Fibroblast of the aortic adventitia (primary cell): Measurements from ENCODE around the gene TIMP2. TPM values are rescaled to one million over a fixed set of nuclear protein-coding genes. Genes with fewer than 3 reads are reported as not detected.

ENCODE experiments used
- DNase-seq: peaks from one replicate; pipeline ENCODE4 v3.0.0-alpha.2; 2010; ENCODE audit warnings: low read depth
- H3K4me3 ChIP-seq: 2 replicates; pipeline ENCODE4 v1.5.1; 2011; ENCODE audit warnings: low read depth, mild to moderate bottlenecking, control low read depth, low read length, moderate library complexity
- total RNA-seq: library from RNA; depleted of rRNA; stranded (reverse); fragments of >200 nt; gene quantifications from 2 replicates; pipeline ENCODE4 v1.2.3, GENCODE V29; 2012; ENCODE audit warnings: low replicate concordance
- TF ChIP-seq, protein P1 (sequence below): IDR thresholded peaks from 2 replicates; pipeline ENCODE4 v1.5.1; 2011; ENCODE audit warnings: mild to moderate bottlenecking, low read length, control low read depth, inconsistent platforms; ENCODE audit not compliant: insufficient read depth

Gene TIMP2
- total RNA-seq, 1 donor, result 180 TPM

- TF ChIP-seq, protein P1, sequence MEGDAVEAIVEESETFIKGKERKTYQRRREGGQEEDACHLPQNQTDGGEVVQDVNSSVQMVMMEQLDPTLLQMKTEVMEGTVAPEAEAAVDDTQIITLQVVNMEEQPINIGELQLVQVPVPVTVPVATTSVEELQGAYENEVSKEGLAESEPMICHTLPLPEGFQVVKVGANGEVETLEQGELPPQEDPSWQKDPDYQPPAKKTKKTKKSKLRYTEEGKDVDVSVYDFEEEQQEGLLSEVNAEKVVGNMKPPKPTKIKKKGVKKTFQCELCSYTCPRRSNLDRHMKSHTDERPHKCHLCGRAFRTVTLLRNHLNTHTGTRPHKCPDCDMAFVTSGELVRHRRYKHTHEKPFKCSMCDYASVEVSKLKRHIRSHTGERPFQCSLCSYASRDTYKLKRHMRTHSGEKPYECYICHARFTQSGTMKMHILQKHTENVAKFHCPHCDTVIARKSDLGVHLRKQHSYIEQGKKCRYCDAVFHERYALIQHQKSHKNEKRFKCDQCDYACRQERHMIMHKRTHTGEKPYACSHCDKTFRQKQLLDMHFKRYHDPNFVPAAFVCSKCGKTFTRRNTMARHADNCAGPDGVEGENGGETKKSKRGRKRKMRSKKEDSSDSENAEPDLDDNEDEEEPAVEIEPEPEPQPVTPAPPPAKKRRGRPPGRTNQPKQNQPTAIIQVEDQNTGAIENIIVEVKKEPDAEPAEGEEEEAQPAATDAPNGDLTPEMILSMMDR, result no peak
- peak overlapping the region; percentile 48 for H3K4me3 ChIP-seq
- DNase-seq, result peak; percentile 52
Observed at GRCh38 chr17:78921437-78921971, 3.7 kb downstream of the TIMP2 start.

- TF ChIP-seq, protein P1, result no peak
- H3K4me3 ChIP-seq, result no peak overlapping the region
- no peak for DNase-seq
Observed at GRCh38 chr17:78920528-78920927, 4.7 kb downstream of the TIMP2 start.

DNA sequence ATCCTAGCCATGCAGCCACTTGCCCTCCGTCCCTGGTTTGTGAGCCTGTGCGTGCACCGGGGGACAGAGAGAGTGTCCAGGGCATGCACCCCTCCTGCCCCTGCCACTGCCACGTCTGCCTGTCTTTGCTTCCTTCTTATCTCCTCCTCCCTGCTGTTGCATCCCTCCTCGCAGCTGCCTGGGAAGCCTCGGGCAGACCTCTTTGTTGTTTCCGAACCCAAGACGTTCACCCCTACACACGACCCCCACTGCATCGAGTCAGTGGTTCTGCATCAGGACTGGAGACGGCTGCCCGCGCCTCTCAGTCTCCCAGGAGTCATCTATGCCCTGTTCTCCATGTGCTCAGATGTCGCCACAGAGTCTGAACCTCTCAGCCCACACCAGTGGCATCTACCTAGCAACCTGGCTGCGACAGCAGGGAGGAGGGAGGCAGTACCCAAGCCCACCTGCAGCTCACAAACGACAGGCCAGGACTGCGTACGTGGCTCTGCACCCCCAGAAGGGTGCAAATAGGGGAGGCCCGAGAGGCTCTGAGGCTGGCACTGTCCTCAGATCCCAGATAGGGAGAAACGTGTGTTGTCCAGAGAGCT, 5.2 kb downstream of the TIMP2 start:
- TF ChIP-seq, protein P1, result no peak
- DNase-seq, result no peak
- no peak overlapping the region for H3K4me3 ChIP-seq

GRCh38 chr17:78918979-78919378, 6.2 kb downstream of the TIMP2 start:
- H3K4me3 ChIP-seq, result no peak overlapping the region
- TF ChIP-seq, protein P1, result no peak
- no peak for DNase-seq

DNA sequence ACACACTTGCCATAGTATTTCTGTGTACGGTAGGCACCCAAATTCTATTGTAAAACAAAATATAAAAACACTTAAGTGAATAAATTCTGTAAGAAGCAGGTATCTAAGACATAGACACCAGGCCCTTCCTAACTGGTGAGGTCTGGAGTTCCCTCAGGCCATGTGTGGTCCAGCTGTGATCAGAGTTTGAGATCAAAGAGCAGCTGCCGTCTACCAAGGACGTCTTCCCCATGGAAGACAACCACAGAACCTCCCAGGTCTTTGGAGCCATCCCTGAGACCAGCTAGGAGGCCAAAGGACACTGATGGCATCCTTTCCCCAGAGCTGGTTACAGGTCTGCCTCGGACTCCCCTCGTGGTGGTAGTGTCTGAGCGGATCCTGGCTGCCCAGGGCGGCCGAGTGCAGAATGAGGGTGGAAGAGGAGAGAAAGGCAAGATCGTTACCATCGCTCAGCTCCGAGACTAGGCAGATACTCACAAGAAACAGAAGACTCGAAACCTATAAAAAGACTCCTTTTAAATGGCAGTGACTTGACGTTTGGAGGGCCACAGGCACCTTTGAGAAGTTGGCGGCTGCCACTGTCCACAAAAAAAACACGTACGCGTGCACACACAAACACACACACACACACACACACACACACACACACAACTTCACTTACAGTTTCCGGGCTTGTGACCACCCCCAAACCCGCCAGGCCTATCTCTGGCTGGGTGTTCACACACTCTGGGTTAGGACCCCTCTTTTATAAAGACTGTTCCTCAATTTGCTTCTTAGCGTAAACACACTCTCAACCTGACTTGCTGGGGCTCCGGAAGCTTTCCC, 7.5 kb downstream of the TIMP2 start:
- no peak overlapping the region for H3K4me3 ChIP-seq
- no peak for DNase-seq
- TF ChIP-seq, protein P1, result no peak

DNA sequence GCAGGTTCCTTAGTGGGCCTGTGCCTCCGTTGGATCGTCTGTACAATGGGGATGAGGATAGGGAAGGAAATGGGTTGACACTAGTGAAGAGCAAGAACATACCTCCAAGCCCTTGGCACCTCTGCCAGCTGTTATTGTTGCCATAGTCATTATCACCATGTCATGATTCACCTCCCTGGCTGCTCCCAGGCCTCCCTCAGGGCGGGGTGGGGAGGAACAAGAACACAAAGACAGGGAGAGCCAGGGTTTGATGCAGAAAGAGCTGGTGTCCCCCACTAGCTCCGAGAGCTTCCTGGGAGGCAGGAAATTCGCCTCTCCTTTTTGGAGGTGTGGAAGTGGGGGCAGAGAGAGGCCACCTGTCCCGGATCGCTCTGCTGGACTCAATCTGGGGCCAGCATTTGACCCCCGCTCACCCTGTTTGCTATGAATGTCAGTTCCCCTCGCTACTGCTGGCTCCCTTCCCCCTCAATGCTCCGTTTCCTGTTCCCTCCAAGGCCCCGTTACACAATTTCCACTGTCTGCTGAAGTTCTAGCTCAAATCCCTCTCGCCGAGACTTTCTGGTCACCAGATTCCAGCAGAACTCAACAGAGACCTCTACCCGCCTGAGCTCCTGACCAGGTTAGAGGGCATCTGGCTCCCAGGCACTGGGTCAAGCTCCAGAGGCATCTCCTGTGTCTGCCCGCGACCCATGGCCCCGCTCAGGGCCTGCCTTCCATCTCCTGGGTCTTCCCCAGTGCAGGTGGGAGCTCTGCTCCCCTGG, 9.1 kb downstream of the TIMP2 start:
- peak; percentile 72 for DNase-seq
- TF ChIP-seq, protein P1, result no peak
- H3K4me3 ChIP-seq, result no peak overlapping the region
